ENCODE results near the gene EPHB2.

The EPHB2 gene

GRCh38 chr1:22722901-22723550, 12.4 kb downstream of the EPHB2 start:
- DNase-seq = no peak

- DNase-seq = no peak
These were observed 17.2 kb downstream of the EPHB2 start for GRCh38 chr1:22727873-22728272.

- no peak for DNase-seq
These were observed 18.2 kb downstream of the EPHB2 start for GRCh38 chr1:22728751-22729399.

- DNase-seq = no peak
These were observed 18.7 kb downstream of the EPHB2 start for GRCh38 chr1:22729400-22729773.

GRCh38 chr1:22729912-22730311, 19.3 kb downstream of the EPHB2 start:
- no peak for DNase-seq

- no peak for DNase-seq
These were observed 21.5 kb downstream of the EPHB2 start for GRCh38 chr1:22731924-22732720.

GRCh38 chr1:22733643-22734042, 23.0 kb downstream of the EPHB2 start:
- DNase-seq = no peak

- DNase-seq = no peak
These were observed 26.0 kb downstream of the EPHB2 start for GRCh38 chr1:22736501-22737080.

GRCh38 chr1:22737374-22738068, 26.9 kb downstream of the EPHB2 start:
- no peak for DNase-seq

GRCh38 chr1:22738069-22738435, 27.4 kb downstream of the EPHB2 start:
- no peak for DNase-seq

GRCh38 chr1:22738522-22738921, 27.9 kb downstream of the EPHB2 start:
- no peak for DNase-seq

- DNase-seq = no peak
These were observed 29.2 kb downstream of the EPHB2 start for GRCh38 chr1:22739648-22740385.

- DNase-seq = no peak
These were observed 30.5 kb downstream of the EPHB2 start for GRCh38 chr1:22741118-22741517.

GRCh38 chr1:22745669-22746585, 35.3 kb downstream of the EPHB2 start:
- peak in 1 of 2 donors; percentile 37 for DNase-seq

GRCh38 chr1:22747021-22747734, 36.5 kb downstream of the EPHB2 start:
- DNase-seq = no peak

GRCh38 chr1:22747735-22748073, 37.1 kb downstream of the EPHB2 start:
- DNase-seq = no peak

GRCh38 chr1:22749503-22749902, 38.9 kb downstream of the EPHB2 start:
- no peak for DNase-seq

GRCh38 chr1:22749919-22750684, 39.5 kb downstream of the EPHB2 start:
- peak in 1 of 2 donors; percentile 36 for DNase-seq

- no peak for DNase-seq
These were observed 40.0 kb downstream of the EPHB2 start for GRCh38 chr1:22750685-22751051.

GRCh38 chr1:22751124-22751531, 40.5 kb downstream of the EPHB2 start:
- no peak for DNase-seq

Measured in CD4-positive, alpha-beta T cell treated with Interleukin-1 beta for 1 hour (primary cell).